ENCODE results near the gene TSGA10IP.

The TSGA10IP gene

GRCh38 chr11:65977621-65978390 is 32.5 kb downstream of the TSGA10IP start:
- DNase-seq (ENCODE audit: low spot score): no peak

- DNase-seq (ENCODE audit: low spot score): no peak
These were observed 33.3 kb downstream of the TSGA10IP start for GRCh38 chr11:65978391-65979238.

- no peak for DNase-seq (ENCODE audit: low spot score)
These were observed 34.0 kb downstream of the TSGA10IP start for GRCh38 chr11:65979261-65979759.

GRCh38 chr11:65981101-65981740 is 35.9 kb downstream of the TSGA10IP start:
- no peak for DNase-seq (ENCODE audit: low spot score)

GRCh38 chr11:65981972-65982823 is 36.9 kb downstream of the TSGA10IP start:
- no peak for DNase-seq (ENCODE audit: low spot score)

- DNase-seq (ENCODE audit: low spot score): no peak
These were observed 37.7 kb downstream of the TSGA10IP start for GRCh38 chr11:65982824-65983588.

GRCh38 chr11:65983589-65983987 is 38.3 kb downstream of the TSGA10IP start:
- DNase-seq (ENCODE audit: low spot score): no peak

- no peak for DNase-seq (ENCODE audit: low spot score)
These were observed 42.1 kb downstream of the TSGA10IP start for GRCh38 chr11:65987336-65987735.

- peak; percentile 77 for DNase-seq (ENCODE audit: low spot score)
These were observed 43.7 kb downstream of the TSGA10IP start for GRCh38 chr11:65988791-65989592.

- no peak for DNase-seq (ENCODE audit: low spot score)
These were observed 46.8 kb downstream of the TSGA10IP start for GRCh38 chr11:65992056-65992455.

- DNase-seq (ENCODE audit: low spot score): no peak
These were observed 52.0 kb downstream of the TSGA10IP start for GRCh38 chr11:65997286-65997685.

- DNase-seq (ENCODE audit: low spot score): peak; percentile 77
These were observed 56.8 kb downstream of the TSGA10IP start, which contains the start of the genes BANF1 and EIF1AD for GRCh38 chr11:66001942-66002647. TSS of gene BANF1 (plus strand) at chr11:66002503. CDS start at chr11:66003251, 748 bp downstream. TSS of gene EIF1AD (minus strand) at chr11:66002157. CDS start at chr11:66000389, 1,768 bp downstream.

GRCh38 chr11:66002648-66003225 is 57.5 kb downstream of the TSGA10IP start:
- peak; percentile 55 for DNase-seq (ENCODE audit: low spot score)

GRCh38 chr11:66003291-66003690 is 58.0 kb downstream of the TSGA10IP start:
- no peak for DNase-seq (ENCODE audit: low spot score)

GRCh38 chr11:66004186-66004585 is 58.9 kb downstream of the TSGA10IP start:
- DNase-seq (ENCODE audit: low spot score): no peak

- DNase-seq (ENCODE audit: low spot score): no peak
These were observed 61.0 kb downstream of the TSGA10IP start for GRCh38 chr11:66006134-66006890.

GRCh38 chr11:66006891-66007176 is 61.6 kb downstream of the TSGA10IP start:
- DNase-seq (ENCODE audit: low spot score): no peak

- DNase-seq (ENCODE audit: low spot score): no peak
These were observed 61.9 kb downstream of the TSGA10IP start for GRCh38 chr11:66007201-66007634.
